HG03432 (cell line): ENCODE measurements around the gene ACP7.
"Not testable (repeated sequence)": the region's sequence is repeated elsewhere in the genome, so short reads cannot be mapped to it uniquely, and the experiment has no call there.

Source experiments
- ATAC-seq: cut with Tn5 transposase; IDR thresholded peaks from one replicate; pipeline ENCODE4 v1.9.1; 2021; ENCODE audit warnings: mild to moderate bottlenecking, moderate library complexity; ENCODE audit not compliant: unreplicated experiment

ACP7 gene

GRCh38 chr19:39074942-39075341, 9.2 kb upstream of the ACP7 start:
- ATAC-seq = no peak

- ATAC-seq = no peak
Observed at GRCh38 chr19:39077323-39077722, 6.8 kb upstream of the ACP7 start.

GRCh38 chr19:39078436-39079200, 5.5 kb upstream of the ACP7 start:
- no peak for ATAC-seq

- ATAC-seq = no peak
Observed at GRCh38 chr19:39080431-39080830, 3.7 kb upstream of the ACP7 start.

- no peak for ATAC-seq
Observed at GRCh38 chr19:39082167-39082566, 2.0 kb upstream of the ACP7 start.

GRCh38 chr19:39082745-39083598, 1.2 kb upstream of the ACP7 start:
- no peak for ATAC-seq

GRCh38 chr19:39083599-39083982, 577 bp upstream of the ACP7 start:
- ATAC-seq = no peak

GRCh38 chr19:39084732-39085080, 538 bp downstream of the ACP7 start:
- ATAC-seq = no peak

GRCh38 chr19:39085392-39085791, 1.2 kb downstream of the ACP7 start:
- ATAC-seq = no peak

- no peak for ATAC-seq
Observed at GRCh38 chr19:39086386-39086785, 2.2 kb downstream of the ACP7 start.

- no peak for ATAC-seq
Observed at GRCh38 chr19:39087907-39088686, 3.9 kb downstream of the ACP7 start.

GRCh38 chr19:39090016-39090415, 5.8 kb downstream of the ACP7 start:
- not testable (repeated sequence) for ATAC-seq

- ATAC-seq = no peak
Observed at GRCh38 chr19:39090881-39091280, 6.7 kb downstream of the ACP7 start.

- not testable (repeated sequence) for ATAC-seq
Observed at GRCh38 chr19:39095799-39096540, 11.8 kb downstream of the ACP7 start.

GRCh38 chr19:39097299-39097698, 13.1 kb downstream of the ACP7 start:
- ATAC-seq = no peak

GRCh38 chr19:39097721-39098120, 13.6 kb downstream of the ACP7 start:
- no peak for ATAC-seq

- ATAC-seq = no peak
Observed at GRCh38 chr19:39098365-39099269, 14.4 kb downstream of the ACP7 start.

- no peak for ATAC-seq
Observed at GRCh38 chr19:39099341-39099740, 15.2 kb downstream of the ACP7 start.

GRCh38 chr19:39100500-39101166, 16.5 kb downstream of the ACP7 start:
- no peak for ATAC-seq
